Stimulated activated CD4-positive, alpha-beta T cell treated with anti-CD3 and anti-CD28 coated beads, Interleukin-12 subunit alpha, Interleukin-12 subunit beta, amount 100 ng/mL, for 24 hours (primary cell): ENCODE measurements around the gene PNPLA8.
"Not testable (repeated sequence)": the region's sequence is repeated elsewhere in the genome, so short reads cannot be mapped to it uniquely, and the experiment has no call there.

Experiments used
- DNase-seq, 2 experiments: peaks; one replicate each; pipeline ENCODE4 v3.0.0-alpha.2; 2020; ENCODE audit warnings: low read depth in 2 of 2

Gene PNPLA8

GRCh38 chr7:108479751-108480150, 46.2 kb downstream of the PNPLA8 start:
- DNase-seq, result no peak

GRCh38 chr7:108479118-108479517, 46.8 kb downstream of the PNPLA8 start:
- DNase-seq, result no peak

GRCh38 chr7:108468246-108468645, 57.7 kb downstream of the PNPLA8 start:
- DNase-seq, result no peak

DNA sequence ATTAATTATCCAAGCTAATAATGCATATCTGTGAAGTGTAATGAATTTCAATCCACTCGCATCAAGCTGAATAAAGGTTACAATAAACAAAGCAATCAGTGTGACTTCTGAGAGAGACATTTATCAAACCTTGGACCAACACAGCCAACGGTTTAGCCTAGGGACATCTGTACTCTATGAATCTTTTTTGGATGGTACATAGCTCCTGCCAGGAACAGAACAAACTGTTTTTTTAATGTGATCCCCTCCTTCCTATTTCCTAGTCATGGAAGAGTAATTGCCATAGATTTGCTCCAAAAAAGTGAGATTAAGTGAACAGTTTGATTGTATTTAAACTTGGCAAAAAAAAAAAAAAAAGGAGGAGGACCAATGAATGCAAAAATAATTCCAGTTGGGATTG, 58.5 kb downstream of the PNPLA8 start:
- no peak for DNase-seq

GRCh38 chr7:108466322-108466721, 59.6 kb downstream of the PNPLA8 start:
- DNase-seq, result not testable (repeated sequence)

- DNase-seq, result no peak
These were observed 61.2 kb downstream of the PNPLA8 start for GRCh38 chr7:108464743-108465142.

DNA sequence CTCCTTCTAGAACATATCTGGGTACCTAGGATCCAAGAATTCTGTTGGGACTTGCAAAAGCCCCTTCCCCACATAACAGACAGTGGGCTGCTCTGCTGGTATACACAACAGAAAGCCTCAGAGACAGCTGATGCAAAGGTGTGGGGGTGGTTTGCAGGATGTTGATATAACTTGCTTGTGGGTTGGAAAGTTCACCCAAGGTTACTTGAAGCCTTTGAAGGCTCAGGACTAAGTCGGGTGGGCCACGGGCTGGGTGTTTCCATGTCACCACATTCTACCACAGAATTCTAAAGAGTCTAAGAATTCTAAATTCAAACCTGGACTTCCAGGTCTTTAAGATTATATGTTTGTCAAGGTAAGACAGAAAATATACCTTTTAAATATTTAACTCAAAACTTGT, 62.3 kb downstream of the PNPLA8 start:
- no peak for DNase-seq

GRCh38 chr7:108461840-108462239, 64.1 kb downstream of the PNPLA8 start:
- no peak for DNase-seq

GRCh38 chr7:108460964-108461363, 65.0 kb downstream of the PNPLA8 start:
- DNase-seq, result no peak

DNA sequence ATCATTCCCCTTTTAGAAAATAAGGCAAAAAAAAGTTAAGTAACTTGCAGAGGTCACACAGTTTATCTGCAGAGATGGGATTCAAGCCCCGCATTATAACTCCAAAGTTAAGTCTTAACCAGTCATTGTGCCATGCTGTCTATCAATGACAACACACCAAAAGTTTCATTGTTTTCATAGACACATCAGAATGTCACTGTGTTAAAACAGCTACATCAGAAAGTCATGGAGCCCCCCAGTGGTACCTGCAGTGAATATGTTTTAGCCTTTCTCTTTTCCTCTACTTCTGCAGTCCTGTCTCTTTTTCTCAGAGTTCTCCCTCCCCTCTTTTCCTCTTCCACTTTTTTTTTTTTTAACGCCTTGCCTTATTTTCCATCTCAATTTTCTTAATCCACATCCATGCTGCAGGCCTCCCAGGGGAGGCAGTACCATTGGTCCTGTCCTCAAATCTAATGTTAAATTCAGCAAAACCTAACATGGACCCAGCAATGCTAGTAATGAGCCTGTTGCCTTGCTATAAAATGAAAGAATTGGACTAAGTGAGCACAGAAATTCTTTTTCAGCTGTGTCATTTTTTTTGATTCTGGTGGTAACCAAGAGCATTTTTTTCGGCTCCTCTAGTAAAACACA, 65.9 kb downstream of the PNPLA8 start:
- DNase-seq, result no peak

GRCh38 chr7:108457871-108458270, 68.1 kb downstream of the PNPLA8 start:
- DNase-seq, result no peak

DNA sequence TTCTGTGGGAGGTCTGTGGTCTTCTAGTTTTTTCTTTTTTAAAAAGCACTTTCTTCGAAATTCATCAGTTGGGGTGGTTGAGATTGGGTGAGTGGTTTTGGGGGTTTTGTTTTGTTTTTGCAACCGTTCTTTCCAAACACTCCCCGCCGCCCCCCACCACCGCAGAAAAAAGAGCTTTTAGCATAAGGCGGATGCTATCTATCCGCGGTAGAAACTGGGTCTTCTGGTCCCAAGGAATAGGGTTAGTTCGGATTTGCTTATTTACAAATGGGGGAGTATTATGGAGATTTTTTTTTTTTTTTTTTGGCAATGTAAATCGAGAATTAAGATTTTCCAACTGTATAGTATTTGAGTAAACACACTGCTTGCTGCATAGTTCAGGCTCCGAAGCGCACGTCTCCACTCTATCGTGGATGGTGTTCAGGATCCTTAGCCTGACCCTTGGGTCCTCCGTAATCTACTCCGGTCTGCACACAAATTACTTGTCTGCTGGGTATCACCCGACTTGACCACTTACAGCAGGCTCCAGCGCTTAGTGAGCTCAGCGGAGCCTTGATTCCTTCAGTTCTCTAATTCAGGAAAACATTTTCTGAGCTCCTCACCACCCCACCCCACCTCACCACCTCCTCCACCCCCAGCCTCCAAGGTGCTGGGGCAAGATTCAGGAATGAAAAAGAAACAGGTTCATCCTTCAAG, 68.9 kb downstream of the PNPLA8 start:
- DNase-seq, result no peak

DNA sequence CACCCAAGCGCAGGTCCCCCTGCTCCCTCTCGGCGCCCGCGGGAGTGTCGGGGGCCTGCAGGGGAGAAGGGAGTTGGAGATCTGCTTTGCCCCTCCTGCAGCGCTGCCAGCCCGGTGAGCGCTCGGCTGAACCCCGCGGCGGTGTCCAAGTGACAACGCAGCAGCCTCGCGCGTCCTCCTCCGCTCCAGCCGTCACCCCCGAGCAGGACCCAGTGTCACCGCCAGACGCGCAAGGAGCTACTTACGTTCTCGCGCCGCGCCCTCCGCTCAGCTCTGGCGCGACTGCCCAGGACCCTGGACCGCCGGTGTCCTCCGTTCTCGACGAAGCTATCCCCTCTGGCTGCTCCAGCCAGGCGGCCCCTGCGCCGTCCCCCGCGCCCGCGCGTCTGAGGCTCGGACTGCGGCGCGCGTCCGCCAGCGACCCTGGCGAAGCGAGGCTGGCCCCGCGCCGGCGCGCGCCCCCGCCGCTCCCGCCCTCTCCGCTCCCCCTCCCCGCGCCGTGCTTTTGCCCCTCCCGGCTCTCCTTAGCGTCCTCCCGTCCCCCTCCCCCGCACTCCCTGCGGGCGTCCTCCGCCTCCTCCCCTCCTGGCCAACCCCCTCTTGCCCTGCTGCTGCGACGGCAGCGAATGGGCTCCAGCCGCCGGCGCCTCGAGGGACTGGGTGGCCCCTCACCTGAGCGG, 69.8 kb downstream of the PNPLA8 start, which contains the start of gene NRCAM:
NRCAM (minus strand) TSS at position 439 of the 680 bp plus-strand sequence. CDS start 216,372 bp downstream, outside the sequence.
- DNase-seq, result peak; percentile 3 to 14

GRCh38 chr7:108455551-108455997, 70.4 kb downstream of the PNPLA8 start:
- no peak for DNase-seq

DNA sequence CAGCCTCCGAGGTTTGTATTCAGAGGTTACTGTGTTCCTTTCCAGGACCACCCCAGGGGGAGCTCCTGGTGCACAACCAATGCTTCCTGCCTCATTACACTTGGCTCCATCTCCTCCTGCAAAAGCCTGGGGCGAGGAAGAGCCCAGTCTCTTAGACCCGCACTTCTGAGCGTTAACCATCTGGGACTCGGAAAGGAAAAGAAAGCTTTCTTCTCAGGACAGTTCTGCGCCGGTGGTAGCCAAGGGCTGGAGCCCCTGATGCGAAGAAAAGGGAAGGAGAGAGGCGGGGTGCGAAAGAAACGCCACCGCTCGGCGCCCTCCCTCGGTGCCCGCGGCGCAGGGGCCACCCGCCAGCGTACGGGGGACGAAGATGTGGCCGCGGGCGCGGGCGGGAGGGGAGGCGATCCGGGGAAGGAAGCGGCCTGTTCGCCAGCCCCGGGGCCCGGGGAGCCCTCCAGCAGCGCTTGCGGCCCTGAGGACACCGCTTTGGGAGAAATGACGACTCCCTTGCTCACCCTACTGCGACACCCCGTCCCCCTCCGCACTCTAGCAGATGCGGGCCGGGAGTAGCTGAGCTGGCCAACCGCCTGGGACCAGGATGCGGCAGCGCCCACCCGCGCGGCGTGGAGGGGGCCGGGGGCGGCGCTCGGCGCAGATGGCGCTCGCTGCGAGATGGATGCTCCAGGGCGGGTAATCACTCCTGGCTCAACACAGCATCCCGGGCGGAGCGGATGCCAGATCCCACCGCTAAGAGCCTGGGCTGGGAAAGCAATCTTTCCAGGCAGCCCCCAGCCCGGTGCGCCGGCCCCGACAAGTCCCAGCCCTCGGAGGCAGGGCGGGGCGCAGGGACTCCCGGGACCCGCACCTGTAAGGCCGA, 71.0 kb downstream of the PNPLA8 start:
- DNase-seq, result no peak

GRCh38 chr7:108454317-108454673, 71.6 kb downstream of the PNPLA8 start:
- DNase-seq, result no peak

DNA sequence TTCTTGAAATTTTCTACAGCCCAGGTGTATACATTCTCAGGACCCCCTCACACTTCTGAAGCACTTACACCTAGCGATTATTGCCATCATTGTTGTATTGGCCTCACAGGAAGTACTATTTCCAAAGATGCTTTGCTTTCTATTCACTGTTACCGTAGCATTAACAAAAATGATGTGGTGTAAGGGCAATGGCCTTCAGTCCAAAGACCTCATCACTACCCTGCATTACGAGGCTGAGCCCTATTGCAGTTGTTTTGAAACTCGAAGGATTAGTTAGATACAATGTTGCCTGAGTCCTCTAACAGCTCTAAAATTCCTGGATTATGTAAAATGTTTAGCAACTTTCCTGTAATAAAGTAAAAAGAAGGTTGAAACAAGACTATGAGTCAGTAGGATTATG, 72.6 kb downstream of the PNPLA8 start:
- no peak for DNase-seq

DNA sequence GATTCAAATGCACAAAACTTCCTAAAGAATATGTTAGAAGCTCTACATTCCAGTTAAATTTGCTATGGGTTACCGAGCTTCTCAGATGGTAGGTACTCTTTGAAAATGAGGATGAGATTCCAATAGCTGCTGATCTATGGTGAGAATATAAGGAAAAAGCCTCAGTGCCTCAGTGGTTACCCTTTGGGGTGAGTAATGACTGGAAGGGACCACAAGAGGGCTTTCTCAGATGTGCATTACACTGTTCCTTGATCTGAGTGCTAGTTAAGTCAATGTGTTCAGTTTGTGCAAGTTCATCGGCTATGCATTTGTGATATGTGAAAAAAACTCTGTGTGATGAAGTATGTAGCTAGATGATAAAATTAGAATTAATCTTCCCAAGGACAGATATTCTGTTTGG, 73.2 kb downstream of the PNPLA8 start:
- no peak for DNase-seq

GRCh38 chr7:108451296-108451848, 74.6 kb downstream of the PNPLA8 start:
- DNase-seq, result no peak

DNA sequence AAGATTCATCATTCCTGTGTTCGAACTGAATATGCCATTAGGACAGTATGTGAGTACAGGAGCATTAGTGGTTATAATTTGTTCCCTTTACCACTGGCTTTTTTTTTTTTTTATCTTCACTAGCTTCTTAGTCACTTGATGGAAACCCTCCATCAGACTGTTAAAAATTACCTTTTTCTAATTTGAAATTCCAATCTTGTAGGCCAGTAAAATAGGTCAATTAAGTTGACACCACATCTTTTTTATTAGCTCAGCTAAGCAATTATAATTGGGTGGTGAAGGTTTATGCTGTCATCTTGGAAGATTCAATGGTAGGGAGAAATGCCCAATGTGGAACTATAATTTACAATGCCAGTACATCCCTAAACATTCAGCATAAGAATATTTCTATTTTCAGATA, 75.8 kb downstream of the PNPLA8 start:
- no peak for DNase-seq

GRCh38 chr7:108449521-108449920, 76.4 kb downstream of the PNPLA8 start:
- no peak for DNase-seq
